Measurements from ENCODE around the gene CCNL2.

DNA sequence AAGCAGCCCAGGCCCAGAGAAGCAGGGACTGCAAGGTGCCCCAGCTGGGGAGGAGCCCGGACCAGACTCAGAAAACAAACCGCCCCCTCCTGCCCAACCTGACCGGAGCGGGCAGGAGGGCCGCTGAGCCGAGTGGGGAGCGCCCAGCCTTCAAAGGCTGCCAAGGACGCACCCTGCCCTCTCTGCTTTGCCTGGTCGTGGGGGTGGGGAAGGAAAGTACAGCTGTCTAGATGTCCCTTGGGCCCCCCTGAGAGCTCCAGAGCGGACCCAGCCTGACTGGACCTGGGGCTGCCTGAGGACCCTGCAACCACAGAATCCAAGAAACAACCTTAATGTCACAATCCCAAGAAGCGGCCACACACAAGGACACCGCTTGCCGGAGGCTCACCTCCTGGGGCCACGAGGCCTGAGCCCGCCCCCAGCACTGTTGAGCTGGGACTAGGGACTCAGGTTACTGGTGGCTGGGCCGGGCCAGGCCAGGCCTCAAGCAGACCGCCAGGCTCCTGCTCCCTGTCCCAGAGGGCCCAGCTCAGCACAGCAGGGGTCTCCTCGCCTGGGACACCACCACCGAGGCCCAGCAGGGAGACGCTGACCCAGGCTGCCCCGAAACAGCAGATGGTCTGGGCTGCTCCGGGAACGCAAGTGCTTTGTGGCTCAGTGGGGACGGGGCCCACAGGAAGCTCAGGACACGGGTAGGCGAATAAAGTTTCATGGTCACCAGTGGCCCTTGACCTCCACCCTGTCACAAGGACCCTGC, 51.3 kb downstream of the CCNL2 start:
- TF ChIP-seq EZH2 (IDR thresholded peaks at IDR 0.05) = no peak
- no peak for TF ChIP-seq POLR2AphosphoS5 (IDR thresholded peaks at IDR 0.05; ENCODE audit: borderline replicate concordance, low read depth, low read length)
